Effector memory CD8-positive, alpha-beta T cell (primary cell): ENCODE results near the gene NDUFAB1.
"Not testable (repeated sequence)": the region's sequence is repeated elsewhere in the genome, so short reads cannot be mapped to it uniquely, and the experiment has no call there.

Experiments
- ATAC-seq: fragments of 150-1000 bp; cut with Tn5 transposase; replicated peaks from 2 replicates; pipeline ENCODE4 v1.10.0; 2021; ENCODE audit warnings: mild to moderate bottlenecking, moderate library complexity
- DNase-seq, 3 experiments: peaks; one replicate each; pipeline ENCODE4 v3.0.0; 2021
- H3K27ac Mint-ChIP-seq, 2 donors: one replicate each; pipeline ENCODE4 v1.8.0; 2022; ENCODE audit warnings: mild to moderate bottlenecking in 2 of 2, mixed read lengths in 2 of 2, moderate library complexity in 2 of 2
- H3K27me3 Mint-ChIP-seq, 2 donors: one replicate each; pipeline ENCODE4 v1.8.0; 2022; ENCODE audit warnings: mixed read lengths in 2 of 2
- H3K36me3 Mint-ChIP-seq: one replicate; pipeline ENCODE4 v1.8.0; 2022; ENCODE audit warnings: mild to moderate bottlenecking, moderate library complexity, mixed read lengths; ENCODE audit not compliant: insufficient read depth
- H3K4me1 Mint-ChIP-seq, 2 donors: one replicate each; pipeline ENCODE4 v1.8.0; 2022; ENCODE audit warnings: low read depth in 2 of 2, mixed read lengths in 2 of 2
- H3K4me3 Mint-ChIP-seq, 2 donors: one replicate each; pipeline ENCODE4 v1.8.0; 2022; ENCODE audit warnings: mild to moderate bottlenecking in 2 of 2, mixed read lengths in 2 of 2, moderate library complexity in 2 of 2
- H3K9me3 Mint-ChIP-seq, 2 donors: one replicate each; pipeline ENCODE4 v1.8.0; 2022; ENCODE audit warnings: mixed read lengths in 2 of 2

NDUFAB1 gene

DNA sequence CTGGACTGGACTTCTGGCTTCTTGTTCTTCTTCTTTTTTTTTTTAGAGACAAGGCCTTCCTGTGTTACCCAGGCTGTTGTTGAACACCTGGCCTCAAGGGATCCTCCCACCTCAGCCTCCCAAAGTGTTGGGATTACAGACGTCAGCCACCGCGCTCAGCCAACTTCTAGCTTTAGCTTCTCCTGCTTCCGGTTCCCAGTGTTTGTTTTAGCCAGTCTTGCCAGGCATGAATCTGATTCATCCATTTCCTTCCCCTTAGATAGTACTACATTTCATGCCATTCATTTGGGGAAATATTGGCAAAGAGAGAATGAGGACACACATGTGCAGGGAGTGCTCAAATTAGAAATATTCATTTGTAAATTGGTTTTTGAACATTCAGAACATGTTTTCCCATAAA is 12.1 kb upstream of the NDUFAB1 start:
- no peak for ATAC-seq
- Mint-ChIP-seq H3K27me3 (no peaks in the 10 kb centered on the region), H3K9me3 (no peaks in the 10 kb centered on the region), H3K4me3 (no peak overlapping the region), H3K27ac (no peak overlapping the region), H3K4me1 (no peaks in the 10 kb centered on the region), H3K36me3 (peaks cover 8% of the 10 kb centered on the region)
- DNase-seq = no peak

GRCh38 chr16:23607726-23608125 is 11.6 kb upstream of the NDUFAB1 start:
- no peak for ATAC-seq

GRCh38 chr16:23597003-23597756 is 1.1 kb upstream of the NDUFAB1 start:
- peak in 1 of 3 experiments; percentile 7 for DNase-seq
- H3K9me3 Mint-ChIP-seq = no peaks in the 10 kb centered on the region
- H3K27me3 Mint-ChIP-seq = no peaks in the 10 kb centered on the region
- H3K27ac Mint-ChIP-seq = no peak overlapping the region
- no peak for ATAC-seq
- peaks cover 15% of the 10 kb centered on the region for H3K36me3 Mint-ChIP-seq
- H3K4me3 Mint-ChIP-seq = peak overlapping the region; percentile 40 to 83
- H3K4me1 Mint-ChIP-seq = peaks cover 5 to 24% of the 10 kb centered on the region in 2 donors

More at GRCh38 chr16:23607726-23608125, 11.6 kb upstream of the NDUFAB1 start:
- no peak for DNase-seq
- Mint-ChIP-seq H3K9me3 (no peaks in the 10 kb centered on the region), H3K36me3 (peaks cover 8% of the 10 kb centered on the region), H3K4me3 (no peak overlapping the region), H3K27me3 (no peaks in the 10 kb centered on the region), H3K27ac (no peak overlapping the region), H3K4me1 (no peaks in the 10 kb centered on the region)

DNA sequence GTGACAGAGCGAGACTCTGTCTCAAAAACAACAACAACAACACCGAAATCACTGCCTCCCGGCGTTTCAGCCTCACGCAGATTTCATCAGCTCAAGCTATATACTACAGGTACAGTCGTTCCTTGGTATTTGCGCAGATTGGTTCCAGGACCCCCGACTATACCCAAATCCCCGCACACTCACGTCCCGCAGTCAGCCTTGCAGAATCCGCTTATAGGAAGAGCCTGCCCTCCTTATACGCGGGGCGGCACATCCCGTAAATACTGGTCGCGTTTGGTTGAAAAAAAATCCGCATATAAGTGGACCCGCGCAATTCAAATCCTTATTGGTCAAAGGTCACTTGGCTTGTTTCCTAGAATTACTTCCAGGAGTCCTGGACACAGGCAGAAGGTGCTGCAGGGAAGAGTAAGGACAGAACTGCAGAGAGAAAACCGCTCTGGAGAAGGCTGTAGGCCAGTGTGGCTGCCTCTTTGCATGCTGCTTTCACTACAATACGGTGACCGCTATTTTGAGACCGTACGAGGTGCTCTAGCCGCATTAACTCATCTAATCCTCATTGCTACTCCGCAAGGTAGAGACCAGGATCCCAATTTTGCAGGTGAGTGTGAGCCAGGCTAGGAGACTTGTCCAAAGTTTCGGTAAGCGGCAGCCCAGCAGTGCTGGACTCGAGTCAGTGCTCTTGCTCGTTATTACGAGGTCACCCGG is 718 bp downstream of the NDUFAB1 start:
- Mint-ChIP-seq H3K9me3 (no peaks in the 10 kb centered on the region), H3K27me3 (no peaks in the 10 kb centered on the region), H3K27ac (peak overlapping the region; percentile 58 to 81), H3K36me3 (peaks cover 14% of the 10 kb centered on the region), H3K4me1 (peaks cover 14 to 31% of the 10 kb centered on the region in 2 donors), H3K4me3 (peak overlapping the region; percentile 82 to 83)
- peak; percentile 1 for ATAC-seq
- DNase-seq = peak in 1 of 3 experiments; percentile 1

DNA sequence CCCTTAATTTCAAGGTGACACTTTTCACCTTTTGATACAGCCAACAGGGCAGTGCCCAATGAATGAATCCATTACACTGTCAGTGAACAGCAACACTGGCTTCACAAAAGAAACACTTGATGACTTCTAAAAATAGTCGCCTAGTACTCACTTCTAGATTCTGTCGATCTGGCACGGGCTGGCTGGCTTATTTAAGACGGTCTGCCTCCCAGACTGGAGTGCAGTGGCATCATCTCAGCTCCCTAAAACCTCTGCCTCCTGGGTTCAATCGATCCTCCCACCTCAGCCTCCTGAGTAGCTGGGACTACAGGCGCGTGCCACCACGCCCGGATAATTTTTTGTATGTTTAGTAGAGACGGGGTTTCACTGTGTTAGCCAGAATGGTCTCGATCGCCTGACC is 1.9 kb downstream of the NDUFAB1 start:
- H3K36me3 Mint-ChIP-seq = peaks cover 19% of the 10 kb centered on the region
- DNase-seq = no peak

DNA sequence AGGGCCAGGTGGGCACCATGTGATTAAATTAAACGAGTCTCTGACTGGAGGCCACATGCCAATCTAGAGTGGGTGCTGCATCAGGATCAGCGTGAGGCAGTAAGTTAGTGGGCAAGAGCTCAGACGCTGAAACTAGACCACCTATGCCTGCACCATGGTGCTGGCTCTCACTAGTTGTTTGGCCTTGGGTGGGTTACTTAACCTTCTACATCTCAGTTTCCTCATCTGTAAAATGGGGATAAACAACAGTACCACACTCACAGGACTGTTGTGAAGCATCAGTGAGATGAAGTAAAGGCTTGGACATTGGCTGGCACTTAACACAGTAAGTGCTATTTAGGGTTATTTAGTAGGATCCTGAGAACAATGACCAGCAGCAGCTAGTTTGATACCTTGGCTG is 5.9 kb downstream of the NDUFAB1 start:
- peak overlapping the region in 1 of 2 donors; percentile 26 for H3K27ac Mint-ChIP-seq
- H3K4me3 Mint-ChIP-seq = no peak overlapping the region
- DNase-seq (no peak), ATAC-seq (no peak)
- peaks cover 44% of the 10 kb centered on the region for H3K36me3 Mint-ChIP-seq
- peaks cover 10 to 21% of the 10 kb centered on the region in 2 donors for H3K4me1 Mint-ChIP-seq
- H3K27me3 Mint-ChIP-seq = no peaks in the 10 kb centered on the region
- no peaks in the 10 kb centered on the region for H3K9me3 Mint-ChIP-seq

More for the DNA sequence above, 1.9 kb downstream of the NDUFAB1 start:
- Mint-ChIP-seq H3K4me3 (no peak overlapping the region), H3K9me3 (no peaks in the 10 kb centered on the region), H3K27me3 (no peaks in the 10 kb centered on the region), H3K4me1 (peaks cover 14 to 31% of the 10 kb centered on the region in 2 donors), H3K27ac (no peak overlapping the region)
- ATAC-seq = no peak

DNA sequence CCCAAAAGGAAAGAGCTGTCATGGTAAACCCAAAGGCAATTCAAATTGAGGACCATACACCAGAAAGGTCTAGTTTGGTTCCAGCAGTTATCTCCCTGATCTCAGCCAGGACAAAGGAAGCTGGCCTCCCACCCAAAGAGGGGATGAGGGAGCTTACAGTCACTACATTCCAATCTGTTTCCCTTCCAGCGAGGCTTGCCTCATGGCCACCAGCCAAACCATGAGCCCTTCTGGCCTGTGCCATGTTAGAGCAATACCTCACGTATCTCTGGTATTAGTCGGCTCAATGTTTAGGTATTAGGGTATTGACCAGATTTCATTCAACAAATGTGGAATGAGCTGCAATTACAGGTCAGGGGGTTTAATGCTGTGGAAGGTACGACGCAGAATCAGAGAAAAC is 8.4 kb downstream of the NDUFAB1 start:
- peaks cover 54% of the 10 kb centered on the region for H3K36me3 Mint-ChIP-seq
- DNase-seq (no peak), ATAC-seq (no peak)
- H3K4me1 Mint-ChIP-seq = peaks cover 10 to 12% of the 10 kb centered on the region in 2 donors
- no peak overlapping the region for H3K4me3 Mint-ChIP-seq
- no peak overlapping the region for H3K27ac Mint-ChIP-seq
- no peaks in the 10 kb centered on the region for H3K9me3 Mint-ChIP-seq
- H3K27me3 Mint-ChIP-seq = no peaks in the 10 kb centered on the region

- Mint-ChIP-seq H3K27ac (peak overlapping the region in 1 of 2 donors; percentile 82), H3K9me3 (no peaks in the 10 kb centered on the region), H3K36me3 (peaks cover 68% of the 10 kb centered on the region), H3K4me3 (no peak overlapping the region), H3K4me1 (peaks cover 0 to 2% of the 10 kb centered on the region in 2 donors), H3K27me3 (no peaks in the 10 kb centered on the region)
- ATAC-seq (no peak), DNase-seq (no peak)
Measured at GRCh38 chr16:23584186-23585076, 11.7 kb downstream of the NDUFAB1 start.

- H3K27me3 Mint-ChIP-seq, H3K4me3 Mint-ChIP-seq, ATAC-seq, H3K27ac Mint-ChIP-seq, H3K9me3 Mint-ChIP-seq, H3K4me1 Mint-ChIP-seq, DNase-seq: not testable (repeated sequence)
- peaks cover 62% of the 10 kb centered on the region for H3K36me3 Mint-ChIP-seq
Measured at GRCh38 chr16:23583271-23583670, 12.8 kb downstream of the NDUFAB1 start.

GRCh38 chr16:23581764-23582163 is 14.4 kb downstream of the NDUFAB1 start:
- DNase-seq (no peak), ATAC-seq (no peak)
- Mint-ChIP-seq H3K4me1 (peaks cover 0 to 2% of the 10 kb centered on the region in 2 donors), H3K27ac (no peak overlapping the region), H3K36me3 (peaks cover 48% of the 10 kb centered on the region), H3K27me3 (no peaks in the 10 kb centered on the region), H3K9me3 (no peaks in the 10 kb centered on the region), H3K4me3 (no peak overlapping the region)

GRCh38 chr16:23580391-23580790 is 15.7 kb downstream of the NDUFAB1 start:
- ATAC-seq (no peak), DNase-seq (no peak)
- Mint-ChIP-seq H3K36me3 (peaks cover 45% of the 10 kb centered on the region), H3K27me3 (no peaks in the 10 kb centered on the region), H3K27ac (peak overlapping the region in 1 of 2 donors; percentile 22), H3K4me1 (peaks cover 0 to 2% of the 10 kb centered on the region in 2 donors), H3K4me3 (no peak overlapping the region), H3K9me3 (no peaks in the 10 kb centered on the region)

DNA sequence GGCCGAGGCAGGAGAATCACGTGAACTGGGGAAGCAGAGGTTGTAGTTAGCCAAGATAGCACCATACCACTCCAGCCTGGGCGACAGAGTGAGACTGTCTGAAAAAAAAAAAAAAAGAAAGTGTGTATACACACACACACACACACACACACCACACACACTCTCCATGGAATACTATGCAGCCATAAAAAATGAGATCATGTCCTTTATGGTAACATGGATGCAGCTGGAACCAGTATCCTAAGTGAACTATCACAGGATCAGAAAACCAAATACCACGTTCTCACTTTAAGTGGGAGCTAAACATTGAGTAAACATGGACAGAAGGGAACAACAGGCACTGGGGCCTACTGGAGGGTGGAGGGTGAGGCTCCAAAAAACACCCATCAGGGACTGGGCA is 16.7 kb downstream of the NDUFAB1 start:
- DNase-seq (no peak), ATAC-seq (no peak)
- H3K27me3 Mint-ChIP-seq = no peaks in the 10 kb centered on the region
- H3K4me1 Mint-ChIP-seq = peaks cover 0 to 2% of the 10 kb centered on the region in 2 donors
- no peak overlapping the region for H3K4me3 Mint-ChIP-seq
- H3K27ac Mint-ChIP-seq = peak overlapping the region in 1 of 2 donors; percentile 22
- H3K36me3 Mint-ChIP-seq = peaks cover 41% of the 10 kb centered on the region
- no peaks in the 10 kb centered on the region for H3K9me3 Mint-ChIP-seq

- H3K4me3 Mint-ChIP-seq = no peak overlapping the region
- no peaks in the 10 kb centered on the region for H3K9me3 Mint-ChIP-seq
- H3K36me3 Mint-ChIP-seq = peaks cover 36% of the 10 kb centered on the region
- no peaks in the 10 kb centered on the region for H3K27me3 Mint-ChIP-seq
- ATAC-seq = no peak
- H3K27ac Mint-ChIP-seq = no peak overlapping the region
- DNase-seq = no peak
- no peaks in the 10 kb centered on the region for H3K4me1 Mint-ChIP-seq
Measured at GRCh38 chr16:23578101-23578830, 17.9 kb downstream of the NDUFAB1 start.
